ENCODE data around the gene DUSP9.
"Not testable (repeated sequence)": the region's sequence is repeated elsewhere in the genome, so short reads cannot be mapped to it uniquely, and the experiment has no call there.

Gene DUSP9

GRCh38 chrX:153692611-153693156, 45.7 kb downstream of the DUSP9 start:
- H3K36me3 Mint-ChIP-seq (ENCODE audit: insufficient read depth): peaks cover 5% of the 10 kb centered on the region
- H3K9me3 Mint-ChIP-seq: no peaks in the 10 kb centered on the region
- H3K27me3 Mint-ChIP-seq: no peaks in the 10 kb centered on the region
- H3K4me3 Mint-ChIP-seq: no peak overlapping the region
- H3K27ac Mint-ChIP-seq (ENCODE audit: low read depth): no peak overlapping the region
- no peaks in the 10 kb centered on the region for H3K4me1 Mint-ChIP-seq
- no peak for DNase-seq (ENCODE audit: low spot score in 2 of 2)
- no peak for ATAC-seq (replicated peaks; ENCODE audit: extremely low read depth, poor library complexity, severe bottlenecking)

DNA sequence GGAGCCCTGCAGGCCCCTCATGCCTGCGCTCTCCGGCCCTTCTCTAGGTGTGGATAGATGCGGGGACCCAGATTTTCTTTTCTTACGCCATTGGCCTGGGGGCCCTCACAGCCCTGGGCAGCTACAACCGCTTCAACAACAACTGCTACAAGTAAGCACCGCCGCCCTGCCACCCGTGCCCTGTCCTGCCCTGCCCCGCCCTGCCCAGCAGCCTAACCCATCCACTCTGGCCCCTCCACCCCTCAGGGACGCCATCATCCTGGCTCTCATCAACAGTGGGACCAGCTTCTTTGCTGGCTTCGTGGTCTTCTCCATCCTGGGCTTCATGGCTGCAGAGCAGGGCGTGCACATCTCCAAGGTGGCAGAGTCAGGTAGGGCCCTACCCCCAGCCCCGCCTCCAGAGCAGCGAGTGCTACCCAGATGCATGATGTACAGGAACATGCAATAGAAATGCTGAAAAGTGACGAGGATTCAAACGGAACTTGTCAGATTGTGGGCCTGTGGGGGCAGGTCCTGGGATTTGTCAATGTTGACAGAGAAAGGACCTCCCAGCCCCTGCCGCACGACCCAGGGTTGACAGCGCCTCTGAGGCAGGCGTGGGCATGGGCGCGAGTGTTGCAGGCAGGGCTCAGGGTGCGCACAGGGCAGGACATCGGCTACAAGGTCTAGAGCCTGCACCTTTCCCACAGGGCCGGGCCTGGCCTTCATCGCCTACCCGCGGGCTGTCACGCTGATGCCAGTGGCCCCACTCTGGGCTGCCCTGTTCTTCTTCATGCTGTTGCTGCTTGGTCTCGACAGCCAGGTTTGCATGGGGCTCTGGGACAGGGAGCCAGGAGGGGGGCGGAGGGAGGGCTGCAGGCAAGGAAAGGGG, 46.4 kb downstream of the DUSP9 start:
- H3K27ac Mint-ChIP-seq (ENCODE audit: low read depth): no peak overlapping the region
- H3K27me3 Mint-ChIP-seq: no peaks in the 10 kb centered on the region
- no peaks in the 10 kb centered on the region for H3K4me1 Mint-ChIP-seq
- DNase-seq (ENCODE audit: low spot score in 2 of 2): no peak
- peaks cover 5% of the 10 kb centered on the region for H3K36me3 Mint-ChIP-seq (ENCODE audit: insufficient read depth)
- H3K4me3 Mint-ChIP-seq: no peak overlapping the region
- H3K9me3 Mint-ChIP-seq: no peaks in the 10 kb centered on the region
- no peak for ATAC-seq (replicated peaks; ENCODE audit: extremely low read depth, poor library complexity, severe bottlenecking)

- H3K36me3 Mint-ChIP-seq (ENCODE audit: insufficient read depth); H3K27me3 Mint-ChIP-seq; H3K4me1 Mint-ChIP-seq; DNase-seq (ENCODE audit: low spot score in 2 of 2); H3K9me3 Mint-ChIP-seq; H3K4me3 Mint-ChIP-seq; ATAC-seq (replicated peaks; ENCODE audit: extremely low read depth, poor library complexity, severe bottlenecking); H3K27ac Mint-ChIP-seq (ENCODE audit: low read depth): not testable (repeated sequence)
Observed at GRCh38 chrX:153694256-153694655, 47.3 kb downstream of the DUSP9 start.

- Mint-ChIP-seq H3K4me3 (no peak overlapping the region), H3K4me1 (no peaks in the 10 kb centered on the region), H3K27ac (ENCODE audit: low read depth) (no peak overlapping the region), H3K9me3 (no peaks in the 10 kb centered on the region), H3K36me3 (ENCODE audit: insufficient read depth) (peaks cover 5% of the 10 kb centered on the region), H3K27me3 (no peaks in the 10 kb centered on the region)
- DNase-seq (ENCODE audit: low spot score in 2 of 2): no peak
- ATAC-seq (replicated peaks; ENCODE audit: extremely low read depth, poor library complexity, severe bottlenecking): no peak
Observed at GRCh38 chrX:153694687-153695270, 47.8 kb downstream of the DUSP9 start.

- Mint-ChIP-seq H3K4me3 (no peak overlapping the region), H3K27me3 (no peaks in the 10 kb centered on the region), H3K27ac (ENCODE audit: low read depth) (no peak overlapping the region), H3K9me3 (no peaks in the 10 kb centered on the region), H3K36me3 (ENCODE audit: insufficient read depth) (peaks cover 5% of the 10 kb centered on the region), H3K4me1 (no peaks in the 10 kb centered on the region)
- DNase-seq (ENCODE audit: low spot score in 2 of 2): no peak
- no peak for ATAC-seq (replicated peaks; ENCODE audit: extremely low read depth, poor library complexity, severe bottlenecking)
Observed at GRCh38 chrX:153696100-153696499, 49.1 kb downstream of the DUSP9 start.

DNA sequence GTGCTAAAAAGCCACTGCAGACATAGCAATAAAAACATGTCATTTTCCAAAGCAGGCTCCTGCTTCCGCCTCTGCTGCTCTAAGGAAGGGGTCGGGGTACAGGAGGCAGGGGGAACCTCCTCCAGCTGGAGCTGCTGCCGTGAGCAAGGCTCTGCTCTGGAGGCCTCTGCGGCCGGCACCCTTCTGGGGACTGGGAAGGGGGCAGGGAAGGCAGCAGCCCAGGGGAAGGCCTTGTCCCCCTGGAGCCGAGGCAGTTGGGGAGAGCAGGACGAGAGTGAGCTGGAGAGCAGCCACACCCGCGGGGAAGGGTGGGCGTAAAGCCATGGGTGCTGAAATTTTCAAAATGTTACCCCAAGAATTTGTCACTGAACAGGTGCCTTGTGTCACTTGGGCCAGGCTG, 49.5 kb downstream of the DUSP9 start:
- H3K4me3 Mint-ChIP-seq; H3K9me3 Mint-ChIP-seq; H3K27me3 Mint-ChIP-seq; H3K27ac Mint-ChIP-seq (ENCODE audit: low read depth); ATAC-seq (replicated peaks; ENCODE audit: extremely low read depth, poor library complexity, severe bottlenecking); H3K4me1 Mint-ChIP-seq; DNase-seq (ENCODE audit: low spot score in 2 of 2); H3K36me3 Mint-ChIP-seq (ENCODE audit: insufficient read depth): not testable (repeated sequence)

DNA sequence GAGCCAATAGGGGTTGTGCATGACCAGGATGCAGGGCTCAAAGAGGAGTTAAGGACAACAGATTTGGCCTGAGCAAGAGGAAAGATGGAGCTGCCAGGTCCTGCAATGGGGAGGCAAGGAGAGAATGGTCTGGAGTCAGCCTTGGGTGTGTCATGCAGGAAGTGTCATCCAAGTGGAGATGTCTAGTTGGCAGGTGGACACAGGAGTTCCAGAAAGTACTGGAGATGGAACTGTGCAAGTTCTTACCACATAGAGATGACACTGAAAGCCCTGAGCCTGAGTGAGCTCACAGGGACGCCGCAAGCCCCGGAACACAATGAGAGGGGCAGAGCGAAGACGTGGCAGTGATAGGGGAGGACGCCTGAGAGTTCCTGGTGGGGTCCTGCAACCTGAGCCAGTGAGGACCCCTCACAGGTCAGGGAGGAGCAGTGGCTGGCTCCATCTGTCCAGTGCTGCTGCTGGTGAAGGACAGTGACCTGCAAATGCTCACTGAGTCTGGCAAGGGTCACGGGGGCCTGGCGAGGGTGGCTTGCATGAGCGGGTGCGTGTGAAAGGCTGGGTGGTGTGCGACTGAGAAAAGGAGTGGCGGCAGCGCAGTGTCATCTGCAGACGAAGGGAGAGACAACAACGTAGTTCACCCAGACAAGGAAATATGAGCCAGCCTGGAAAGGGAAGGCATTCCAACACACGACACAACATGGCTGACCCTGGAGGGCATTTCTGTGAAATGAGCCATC, 50.2 kb downstream of the DUSP9 start:
- not testable (repeated sequence) for H3K4me3 Mint-ChIP-seq; H3K36me3 Mint-ChIP-seq (ENCODE audit: insufficient read depth); H3K27me3 Mint-ChIP-seq; ATAC-seq (replicated peaks; ENCODE audit: extremely low read depth, poor library complexity, severe bottlenecking); H3K4me1 Mint-ChIP-seq; DNase-seq (ENCODE audit: low spot score in 2 of 2); H3K9me3 Mint-ChIP-seq
- peak overlapping the region; percentile 71 for H3K27ac Mint-ChIP-seq (ENCODE audit: low read depth)

DNA sequence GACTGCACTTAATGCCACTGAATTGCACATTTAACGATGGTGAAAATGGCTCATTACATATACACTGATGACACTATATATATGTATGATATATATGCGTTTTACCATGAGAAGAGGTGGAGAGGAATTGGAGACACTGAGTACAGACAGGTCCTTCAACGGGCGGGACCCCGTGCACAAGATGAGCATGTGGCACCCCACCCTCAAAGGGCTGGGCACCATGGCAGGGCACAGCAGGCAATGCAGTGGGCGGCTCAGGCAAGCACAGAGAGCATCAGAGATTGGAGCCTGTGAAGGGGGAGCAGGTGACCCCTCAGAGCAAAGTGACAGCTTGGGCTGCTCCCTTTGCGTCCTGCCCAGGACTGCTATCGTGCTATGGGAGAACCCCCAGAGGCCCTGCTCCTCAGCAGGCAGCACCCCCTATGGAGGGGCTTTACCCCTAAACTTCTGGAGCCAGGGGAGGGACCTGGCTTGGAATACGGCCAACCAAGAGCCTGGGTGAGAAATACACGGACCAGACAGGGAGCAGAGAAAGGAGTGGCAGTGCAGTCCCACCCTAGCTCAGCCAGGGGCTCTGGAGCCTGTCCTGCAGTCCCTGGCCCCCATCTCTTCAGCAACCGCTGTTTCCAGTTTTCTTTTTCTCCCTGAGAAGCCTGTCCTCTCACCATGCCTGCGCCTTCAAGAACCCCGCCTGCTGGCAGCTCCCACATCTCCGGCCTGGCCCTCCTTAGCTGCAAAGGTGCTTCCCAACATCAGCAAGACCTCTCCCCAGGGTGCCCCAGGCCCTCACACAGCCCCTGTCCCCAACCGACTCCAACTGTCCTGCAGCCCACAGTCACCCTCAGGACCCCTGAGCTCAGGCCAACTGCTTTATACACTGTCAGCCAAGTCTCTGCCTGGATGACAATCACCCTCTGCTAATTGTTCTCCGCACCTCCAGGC, 51.2 kb downstream of the DUSP9 start:
- no peak for DNase-seq (ENCODE audit: low spot score in 2 of 2)
- ATAC-seq (replicated peaks; ENCODE audit: extremely low read depth, poor library complexity, severe bottlenecking): no peak
- Mint-ChIP-seq H3K9me3 (no peaks in the 10 kb centered on the region), H3K27ac (ENCODE audit: low read depth) (peak overlapping the region; percentile 73), H3K27me3 (no peaks in the 10 kb centered on the region), H3K36me3 (ENCODE audit: insufficient read depth) (peaks cover 5% of the 10 kb centered on the region), H3K4me3 (no peak overlapping the region), H3K4me1 (no peaks in the 10 kb centered on the region)

- H3K27me3 Mint-ChIP-seq; H3K9me3 Mint-ChIP-seq; ATAC-seq (replicated peaks; ENCODE audit: extremely low read depth, poor library complexity, severe bottlenecking); H3K27ac Mint-ChIP-seq (ENCODE audit: low read depth); H3K4me1 Mint-ChIP-seq; H3K4me3 Mint-ChIP-seq; H3K36me3 Mint-ChIP-seq (ENCODE audit: insufficient read depth); DNase-seq (ENCODE audit: low spot score in 2 of 2): not testable (repeated sequence)
Observed at GRCh38 chrX:153699210-153699783, 52.3 kb downstream of the DUSP9 start.

DNA sequence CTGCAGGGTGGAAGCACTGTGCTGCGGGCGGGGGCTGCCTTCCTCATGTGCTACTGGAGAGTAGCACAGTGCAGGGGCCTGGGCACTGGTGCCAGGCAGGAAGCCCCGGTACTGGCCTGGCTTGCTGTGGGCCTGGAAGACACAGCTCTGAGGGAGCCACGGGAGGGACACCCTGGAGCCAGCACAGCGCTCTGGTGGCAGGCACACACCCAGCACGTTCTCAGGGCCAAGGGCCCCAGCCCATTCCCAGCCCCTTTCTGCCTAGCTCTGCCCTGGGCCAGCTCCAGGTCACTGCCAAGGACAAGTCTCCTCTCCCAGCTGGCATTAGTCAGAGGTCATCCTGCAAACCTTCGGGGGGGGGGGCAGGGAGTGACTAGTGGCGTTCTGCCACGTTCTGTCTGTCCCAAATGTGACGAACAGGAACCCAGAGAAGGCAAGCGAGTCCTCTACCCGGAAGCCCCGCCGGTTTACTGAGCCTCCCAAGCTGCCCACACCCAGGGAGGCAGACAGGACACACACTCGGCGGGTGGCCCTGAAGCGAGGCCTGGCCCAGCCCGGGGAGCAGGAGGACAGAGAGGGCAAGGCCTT, 52.9 kb downstream of the DUSP9 start:
- H3K27ac Mint-ChIP-seq (ENCODE audit: low read depth); H3K4me1 Mint-ChIP-seq; H3K4me3 Mint-ChIP-seq; H3K9me3 Mint-ChIP-seq; ATAC-seq (replicated peaks; ENCODE audit: extremely low read depth, poor library complexity, severe bottlenecking); H3K27me3 Mint-ChIP-seq; DNase-seq (ENCODE audit: low spot score in 2 of 2); H3K36me3 Mint-ChIP-seq (ENCODE audit: insufficient read depth): not testable (repeated sequence)

GRCh38 chrX:153700376-153700945, 53.5 kb downstream of the DUSP9 start:
- H3K27ac Mint-ChIP-seq (ENCODE audit: low read depth): no peak overlapping the region
- DNase-seq (ENCODE audit: low spot score in 2 of 2) (no peak), ATAC-seq (replicated peaks; ENCODE audit: extremely low read depth, poor library complexity, severe bottlenecking) (no peak)
- H3K4me3 Mint-ChIP-seq: no peak overlapping the region
- H3K36me3 Mint-ChIP-seq (ENCODE audit: insufficient read depth): peaks cover 5% of the 10 kb centered on the region
- no peaks in the 10 kb centered on the region for H3K9me3 Mint-ChIP-seq
- no peaks in the 10 kb centered on the region for H3K4me1 Mint-ChIP-seq
- H3K27me3 Mint-ChIP-seq: no peaks in the 10 kb centered on the region

All from central memory CD8-positive, alpha-beta T cell (primary cell).